ENCODE measurements around the gene LRRK2.

DNA sequence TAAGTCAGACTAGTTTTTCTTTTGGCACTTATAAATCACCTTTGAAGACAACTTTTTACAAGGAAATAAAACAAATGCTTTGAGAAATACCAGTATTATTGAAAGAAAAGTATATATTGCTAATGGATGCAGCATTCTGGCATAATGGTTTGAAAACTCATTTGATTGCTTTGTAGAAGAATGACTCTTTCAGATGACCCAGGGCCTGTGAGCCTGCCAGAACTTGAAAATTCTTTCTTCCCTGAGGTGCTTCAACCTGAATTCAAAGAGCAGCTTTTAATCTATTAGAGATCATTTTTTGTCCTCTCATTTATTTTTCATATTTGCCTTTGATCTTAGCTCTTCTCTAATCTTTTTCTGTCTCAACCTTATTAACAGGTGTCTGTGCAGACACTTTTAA lies 87.4 kb downstream of the LRRK2 start:
- TF ChIP-seq POLR2AphosphoS5 (IDR thresholded peaks at IDR 0.05; ENCODE audit: low read depth, low read length) (no peak), SIN3A (IDR thresholded peaks at IDR 0.05; ENCODE audit: borderline replicate concordance, insufficient read depth, low read length) (no peak), TAF1 (IDR thresholded peaks at IDR 0.05; ENCODE audit: borderline replicate concordance, insufficient read depth, low read length) (no peak), FOXP2 (optimal IDR thresholded peaks at IDR 0.05; ENCODE audit: borderline replicate concordance, extremely low read depth, extremely low read length, insufficient read depth) (no peak)
- TF ChIP-seq, protein P1, sequence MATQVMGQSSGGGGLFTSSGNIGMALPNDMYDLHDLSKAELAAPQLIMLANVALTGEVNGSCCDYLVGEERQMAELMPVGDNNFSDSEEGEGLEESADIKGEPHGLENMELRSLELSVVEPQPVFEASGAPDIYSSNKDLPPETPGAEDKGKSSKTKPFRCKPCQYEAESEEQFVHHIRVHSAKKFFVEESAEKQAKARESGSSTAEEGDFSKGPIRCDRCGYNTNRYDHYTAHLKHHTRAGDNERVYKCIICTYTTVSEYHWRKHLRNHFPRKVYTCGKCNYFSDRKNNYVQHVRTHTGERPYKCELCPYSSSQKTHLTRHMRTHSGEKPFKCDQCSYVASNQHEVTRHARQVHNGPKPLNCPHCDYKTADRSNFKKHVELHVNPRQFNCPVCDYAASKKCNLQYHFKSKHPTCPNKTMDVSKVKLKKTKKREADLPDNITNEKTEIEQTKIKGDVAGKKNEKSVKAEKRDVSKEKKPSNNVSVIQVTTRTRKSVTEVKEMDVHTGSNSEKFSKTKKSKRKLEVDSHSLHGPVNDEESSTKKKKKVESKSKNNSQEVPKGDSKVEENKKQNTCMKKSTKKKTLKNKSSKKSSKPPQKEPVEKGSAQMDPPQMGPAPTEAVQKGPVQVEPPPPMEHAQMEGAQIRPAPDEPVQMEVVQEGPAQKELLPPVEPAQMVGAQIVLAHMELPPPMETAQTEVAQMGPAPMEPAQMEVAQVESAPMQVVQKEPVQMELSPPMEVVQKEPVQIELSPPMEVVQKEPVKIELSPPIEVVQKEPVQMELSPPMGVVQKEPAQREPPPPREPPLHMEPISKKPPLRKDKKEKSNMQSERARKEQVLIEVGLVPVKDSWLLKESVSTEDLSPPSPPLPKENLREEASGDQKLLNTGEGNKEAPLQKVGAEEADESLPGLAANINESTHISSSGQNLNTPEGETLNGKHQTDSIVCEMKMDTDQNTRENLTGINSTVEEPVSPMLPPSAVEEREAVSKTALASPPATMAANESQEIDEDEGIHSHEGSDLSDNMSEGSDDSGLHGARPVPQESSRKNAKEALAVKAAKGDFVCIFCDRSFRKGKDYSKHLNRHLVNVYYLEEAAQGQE (IDR thresholded peaks at IDR 0.05; ENCODE audit: insufficient read depth in 1 of 2, low read depth in 2 of 2, low read length in 2 of 2) = no peak
